Smooth muscle cell of the umbilical artery (primary cell): Measurements from ENCODE around the gene PPP1R17. TPM values are rescaled to one million over a fixed set of nuclear protein-coding genes. Genes with fewer than 3 reads are reported as not detected.

Source experiments
- total RNA-seq: library from RNA; depleted of rRNA; stranded (reverse); fragments of >200 nt; gene quantifications from 2 replicates; pipeline ENCODE4 v1.2.3, GENCODE V29; 2014

The PPP1R17 gene
- not detected in 2 replicates for total RNA-seq

GRCh38 chr7:31687024-31687748 is at the start of gene PPP1R17:
TSS of gene PPP1R17 (plus strand) at chr7:31687215. CDS start at chr7:31692442, 5,227 bp downstream.

Other genes with a start within 250 kb of the PPP1R17 start
- gene ITPRID1, start 173.1 kb upstream of the PPP1R17 start, total RNA-seq: not detected in 2 replicates